Measurements from ENCODE around the gene SLF2. TPM values are rescaled to one million over a fixed set of nuclear protein-coding genes. Genes with fewer than 3 reads are reported as not detected.

SLF2 gene, protein sequence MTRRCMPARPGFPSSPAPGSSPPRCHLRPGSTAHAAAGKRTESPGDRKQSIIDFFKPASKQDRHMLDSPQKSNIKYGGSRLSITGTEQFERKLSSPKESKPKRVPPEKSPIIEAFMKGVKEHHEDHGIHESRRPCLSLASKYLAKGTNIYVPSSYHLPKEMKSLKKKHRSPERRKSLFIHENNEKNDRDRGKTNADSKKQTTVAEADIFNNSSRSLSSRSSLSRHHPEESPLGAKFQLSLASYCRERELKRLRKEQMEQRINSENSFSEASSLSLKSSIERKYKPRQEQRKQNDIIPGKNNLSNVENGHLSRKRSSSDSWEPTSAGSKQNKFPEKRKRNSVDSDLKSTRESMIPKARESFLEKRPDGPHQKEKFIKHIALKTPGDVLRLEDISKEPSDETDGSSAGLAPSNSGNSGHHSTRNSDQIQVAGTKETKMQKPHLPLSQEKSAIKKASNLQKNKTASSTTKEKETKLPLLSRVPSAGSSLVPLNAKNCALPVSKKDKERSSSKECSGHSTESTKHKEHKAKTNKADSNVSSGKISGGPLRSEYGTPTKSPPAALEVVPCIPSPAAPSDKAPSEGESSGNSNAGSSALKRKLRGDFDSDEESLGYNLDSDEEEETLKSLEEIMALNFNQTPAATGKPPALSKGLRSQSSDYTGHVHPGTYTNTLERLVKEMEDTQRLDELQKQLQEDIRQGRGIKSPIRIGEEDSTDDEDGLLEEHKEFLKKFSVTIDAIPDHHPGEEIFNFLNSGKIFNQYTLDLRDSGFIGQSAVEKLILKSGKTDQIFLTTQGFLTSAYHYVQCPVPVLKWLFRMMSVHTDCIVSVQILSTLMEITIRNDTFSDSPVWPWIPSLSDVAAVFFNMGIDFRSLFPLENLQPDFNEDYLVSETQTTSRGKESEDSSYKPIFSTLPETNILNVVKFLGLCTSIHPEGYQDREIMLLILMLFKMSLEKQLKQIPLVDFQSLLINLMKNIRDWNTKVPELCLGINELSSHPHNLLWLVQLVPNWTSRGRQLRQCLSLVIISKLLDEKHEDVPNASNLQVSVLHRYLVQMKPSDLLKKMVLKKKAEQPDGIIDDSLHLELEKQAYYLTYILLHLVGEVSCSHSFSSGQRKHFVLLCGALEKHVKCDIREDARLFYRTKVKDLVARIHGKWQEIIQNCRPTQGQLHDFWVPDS
- 10 to 100 TPM; 41.4 to 53.0 TPM for total RNA-seq

DNA sequence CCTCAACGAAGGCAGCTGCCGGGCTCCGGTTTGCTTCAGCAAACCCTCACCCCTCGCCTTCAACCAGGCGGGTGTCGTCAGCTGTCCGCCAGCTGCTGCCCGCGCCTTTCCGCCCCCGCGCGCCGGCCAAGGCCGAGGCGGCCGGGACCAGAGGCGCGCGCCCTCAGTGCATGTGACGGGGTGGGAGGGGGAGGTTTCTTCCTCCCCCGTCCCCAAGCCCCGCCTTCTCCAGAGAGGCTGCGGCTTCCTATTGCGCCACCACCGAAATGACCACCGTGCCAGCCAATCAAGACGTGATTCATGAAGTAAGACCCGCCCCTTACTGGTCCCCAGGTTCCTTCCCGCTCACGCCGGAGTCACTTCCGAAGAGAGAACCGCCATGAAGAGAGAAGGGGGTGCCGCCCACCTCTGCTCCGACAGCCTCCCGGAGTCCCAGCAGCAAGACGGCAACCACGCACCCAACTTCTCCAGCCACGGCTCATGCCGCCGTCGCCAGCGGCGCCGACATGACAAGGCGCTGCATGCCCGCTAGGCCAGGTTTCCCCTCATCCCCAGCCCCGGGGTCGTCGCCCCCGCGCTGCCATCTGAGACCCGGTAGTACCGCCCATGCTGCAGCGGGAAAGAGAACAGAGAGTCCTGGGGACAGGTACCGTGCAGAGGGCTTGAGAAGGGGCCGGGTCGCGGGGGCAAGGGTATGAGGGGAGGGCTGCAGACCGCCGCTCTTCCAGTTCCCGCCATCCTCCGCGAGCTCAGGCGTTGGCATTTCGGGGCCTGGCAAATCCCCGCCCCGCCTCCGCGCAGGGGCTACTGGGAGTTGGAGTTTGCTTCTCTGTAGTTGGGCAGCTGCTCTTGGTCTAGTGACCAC lies at the start of gene SLF2:
Gene SLF2 (plus strand): TSS at position 359 of the 865 bp plus-strand sequence. CDS start 148 bp downstream, at position 507.
- CTCF ChIA-PET, result interaction anchor here (0.7 to 3.4 kb wide), 6 partner anchors 24 to 403 kb away, joined by 3 to 15 read pairs (median 3); partner anchors contain the start of genes PDZD7 and SFXN3
- H3K36me3 Mint-ChIP-seq, result peaks cover 26% of the 10 kb centered on the region
- H3K27me3 Mint-ChIP-seq, result peaks cover 3% of the 10 kb centered on the region
- peaks cover 54% of the 10 kb centered on the region for H3K4me1 Mint-ChIP-seq
- H3K4me3 Mint-ChIP-seq, result peak within 1 kb of the TSS; percentile 99
- ATAC-seq (peak; percentile 95), DNase-seq (peak; percentile 98)
- peak within 1 kb of the TSS; percentile 98 for H3K27ac Mint-ChIP-seq
- no peaks in the 10 kb centered on the region for H3K9me3 Mint-ChIP-seq (ENCODE audit: low read depth)

DNA sequence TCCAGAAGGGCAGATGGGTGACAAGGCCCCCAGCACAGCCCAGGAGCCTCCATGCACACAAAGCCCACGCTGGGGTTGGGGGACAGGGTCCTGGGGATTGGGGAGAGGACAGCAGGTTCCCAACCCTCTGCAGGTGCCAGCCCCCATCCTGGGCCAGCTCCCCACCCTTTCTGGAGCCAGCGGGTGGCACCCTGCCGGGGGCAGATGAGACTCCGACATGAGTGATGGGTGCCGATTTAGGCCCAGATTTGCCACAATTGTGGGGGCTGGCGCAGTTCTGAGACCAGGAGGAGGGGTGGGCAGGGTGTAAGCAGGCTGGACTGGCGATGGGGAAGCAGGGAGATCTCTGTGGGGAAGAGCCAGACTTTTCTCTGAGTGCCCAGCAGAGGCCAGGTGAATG lies 49.3 kb upstream of the SLF2 start:
- ATAC-seq, result no peak

DNA sequence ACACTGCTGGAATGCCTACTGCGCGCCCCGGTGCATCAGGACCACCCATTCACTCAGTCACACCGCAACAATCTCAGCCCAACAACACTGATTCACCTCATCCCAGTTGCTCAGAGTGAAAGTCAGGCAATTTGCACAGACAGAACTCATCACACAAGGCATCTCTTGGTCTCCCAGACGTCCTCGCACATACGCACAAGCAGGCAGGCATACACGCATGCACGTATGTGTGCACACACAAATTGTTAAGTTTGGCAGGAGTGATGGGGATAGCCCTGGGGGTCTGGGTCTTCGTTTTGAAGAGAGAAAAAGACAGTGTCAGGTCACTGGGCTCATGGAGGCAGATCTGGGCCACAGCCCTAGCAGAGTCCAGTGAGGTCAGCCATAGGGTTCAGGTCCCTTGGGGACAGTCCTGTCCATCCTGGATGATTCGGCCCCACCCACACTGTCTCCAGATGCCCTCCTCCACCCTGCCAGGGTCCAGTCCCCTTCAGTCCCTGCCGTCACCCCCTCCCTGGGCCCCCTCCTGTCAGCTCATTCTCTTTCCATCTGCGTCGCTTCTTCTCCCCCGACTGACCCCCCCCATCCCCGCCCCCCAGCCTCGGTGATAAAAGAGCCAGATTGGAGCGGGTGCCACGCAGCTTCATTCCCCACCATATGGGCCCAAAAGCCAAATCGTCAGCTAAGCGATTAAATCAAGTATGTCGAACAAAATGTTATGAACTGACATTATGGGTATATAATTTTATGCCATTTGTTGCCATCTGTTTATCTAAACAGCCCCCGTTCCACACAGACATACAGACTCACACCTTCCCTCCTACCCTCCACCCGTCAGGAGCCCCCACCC lies 48.5 kb upstream of the SLF2 start:
- no peak overlapping the region for H3K4me3 Mint-ChIP-seq
- CTCF ChIA-PET, result no interaction called here
- H3K36me3 Mint-ChIP-seq, result no peaks in the 10 kb centered on the region
- H3K27ac Mint-ChIP-seq, result no peak overlapping the region
- ATAC-seq (no peak), DNase-seq (no peak)
- no peaks in the 10 kb centered on the region for H3K9me3 Mint-ChIP-seq (ENCODE audit: low read depth)
- peaks cover 2% of the 10 kb centered on the region for H3K4me1 Mint-ChIP-seq
- H3K27me3 Mint-ChIP-seq, result peaks cover 55% of the 10 kb centered on the region

More for the DNA sequence above, 49.3 kb upstream of the SLF2 start:
- peaks cover 2% of the 10 kb centered on the region for H3K4me1 Mint-ChIP-seq
- CTCF ChIA-PET, result no interaction called here
- no peaks in the 10 kb centered on the region for H3K9me3 Mint-ChIP-seq (ENCODE audit: low read depth)
- no peak overlapping the region for H3K4me3 Mint-ChIP-seq
- DNase-seq, result no peak
- peaks cover 59% of the 10 kb centered on the region for H3K27me3 Mint-ChIP-seq
- no peaks in the 10 kb centered on the region for H3K36me3 Mint-ChIP-seq
- H3K27ac Mint-ChIP-seq, result no peak overlapping the region

DNA sequence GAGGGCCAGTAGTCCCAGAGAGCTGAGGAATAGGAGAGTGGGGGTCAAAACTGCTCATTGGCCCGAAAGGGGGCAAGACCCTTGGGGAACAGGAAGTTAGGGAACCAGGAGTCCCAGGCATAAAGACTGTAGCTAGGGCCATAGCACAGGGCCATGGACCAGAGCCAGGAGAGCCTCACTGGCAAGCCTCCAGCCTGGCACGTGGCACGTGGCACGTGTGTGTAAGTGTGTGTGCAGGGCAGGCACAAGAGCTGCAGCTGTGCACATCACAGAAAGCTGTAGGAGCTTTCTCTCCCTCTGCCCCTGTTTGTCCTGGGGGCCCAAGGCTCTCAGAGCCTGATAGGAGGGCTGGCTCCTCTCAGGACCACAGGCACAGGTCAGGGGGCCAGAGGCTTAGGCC lies 47.8 kb upstream of the SLF2 start:
- peaks cover 2% of the 10 kb centered on the region for H3K4me1 Mint-ChIP-seq
- no peak overlapping the region for H3K4me3 Mint-ChIP-seq
- peaks cover 53% of the 10 kb centered on the region for H3K27me3 Mint-ChIP-seq
- ATAC-seq (no peak), DNase-seq (no peak)
- H3K27ac Mint-ChIP-seq, result no peak overlapping the region
- CTCF ChIA-PET, result no interaction called here
- no peaks in the 10 kb centered on the region for H3K36me3 Mint-ChIP-seq
- no peaks in the 10 kb centered on the region for H3K9me3 Mint-ChIP-seq (ENCODE audit: low read depth)

DNA sequence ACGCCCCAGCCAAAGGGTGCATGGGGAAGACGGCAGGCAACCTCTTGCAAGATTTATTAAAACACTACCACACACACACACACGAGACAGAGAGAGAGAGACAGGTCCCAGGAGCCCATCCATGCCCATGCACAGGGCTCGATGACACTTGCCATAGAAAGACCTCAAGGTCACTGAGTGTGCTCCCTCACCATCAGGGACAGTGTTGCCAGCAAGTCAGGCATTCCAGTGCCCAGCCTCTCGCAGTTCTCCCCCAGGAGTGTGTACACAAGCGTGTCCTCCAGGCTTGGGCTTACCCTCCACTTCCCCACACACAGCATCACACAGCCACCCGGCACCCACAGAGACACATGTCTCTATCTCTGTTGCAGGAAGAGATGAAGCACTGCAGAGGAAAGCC lies 46.8 kb upstream of the SLF2 start:
- Mint-ChIP-seq H3K27ac (no peak overlapping the region), H3K4me1 (peaks cover 2% of the 10 kb centered on the region), H3K4me3 (no peak overlapping the region), H3K27me3 (peaks cover 47% of the 10 kb centered on the region), H3K36me3 (no peaks in the 10 kb centered on the region), H3K9me3 (ENCODE audit: low read depth) (no peaks in the 10 kb centered on the region)
- ATAC-seq (no peak), DNase-seq (no peak)
- CTCF ChIA-PET, result interaction anchor here (0.6 kb wide), 1 partner anchor 154 kb away, joined by 3 read pairs; no protein-coding TSS in a partner anchor

DNA sequence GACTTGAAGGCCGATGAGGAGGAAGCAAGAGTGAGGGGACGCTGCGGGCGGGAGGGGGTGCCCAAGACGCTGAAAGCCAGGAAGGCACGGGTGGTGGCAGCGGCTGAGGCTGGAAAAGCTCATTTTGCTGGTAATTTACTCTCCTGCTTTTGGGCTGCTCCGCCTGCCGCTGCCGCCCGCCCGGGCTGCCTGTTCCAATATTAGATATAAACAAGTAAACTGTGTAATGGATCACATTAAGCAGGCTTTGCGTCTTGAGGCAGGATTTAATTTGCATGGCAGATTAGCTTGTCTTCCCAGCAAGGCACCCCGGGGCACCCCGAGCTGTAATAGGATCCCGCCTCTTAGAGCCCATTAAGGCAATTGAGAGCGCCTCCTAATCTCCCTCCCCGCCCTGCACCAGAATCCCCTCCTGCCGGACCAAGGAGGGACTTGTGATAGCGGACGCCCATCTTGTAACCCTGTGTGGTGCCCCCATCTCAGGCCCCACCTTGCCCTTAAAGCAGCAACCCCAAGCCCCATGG lies 46.1 kb upstream of the SLF2 start:
- H3K27ac Mint-ChIP-seq, result no peak overlapping the region
- no peaks in the 10 kb centered on the region for H3K9me3 Mint-ChIP-seq (ENCODE audit: low read depth)
- no peak overlapping the region for H3K4me3 Mint-ChIP-seq
- peaks cover 2% of the 10 kb centered on the region for H3K4me1 Mint-ChIP-seq
- H3K36me3 Mint-ChIP-seq, result no peaks in the 10 kb centered on the region
- DNase-seq (no peak), ATAC-seq (no peak)
- CTCF ChIA-PET, result no interaction called here
- peaks cover 42% of the 10 kb centered on the region for H3K27me3 Mint-ChIP-seq

DNA sequence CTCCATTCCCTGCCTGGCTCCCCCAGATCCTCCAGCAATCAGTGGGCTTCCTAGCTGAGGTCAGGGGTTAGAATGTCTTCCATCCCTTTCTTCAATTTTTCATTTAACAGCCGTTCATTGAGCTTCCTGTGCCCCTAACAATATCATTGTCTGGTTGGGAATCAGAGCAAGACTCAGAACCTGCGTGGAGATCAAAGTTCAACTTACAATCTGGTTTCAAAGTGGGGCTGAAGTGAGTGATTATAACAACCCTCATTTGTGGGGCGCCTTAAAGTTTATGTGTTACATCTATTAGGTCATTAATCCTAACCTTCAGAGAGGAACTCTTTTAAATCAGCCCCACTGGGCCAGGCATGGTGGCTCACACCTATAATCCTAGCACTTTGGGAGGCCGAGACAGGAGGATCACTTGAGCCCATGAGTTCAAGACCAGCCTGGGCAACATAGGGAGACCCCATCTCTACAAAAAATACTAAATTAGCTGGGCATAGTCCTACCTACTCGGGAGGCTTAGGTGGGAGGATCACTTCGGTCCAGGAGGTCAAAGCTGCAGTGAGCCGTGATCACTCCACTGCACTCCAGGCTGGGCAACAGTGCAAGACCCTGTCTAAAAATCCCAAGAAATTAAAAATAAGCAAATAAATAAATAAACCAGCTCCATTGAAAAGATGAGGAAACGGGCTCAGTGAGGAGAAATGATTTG lies 45.4 kb upstream of the SLF2 start:
- H3K36me3 Mint-ChIP-seq, result no peaks in the 10 kb centered on the region
- H3K4me3 Mint-ChIP-seq, result no peak overlapping the region
- peaks cover 38% of the 10 kb centered on the region for H3K27me3 Mint-ChIP-seq

DNA sequence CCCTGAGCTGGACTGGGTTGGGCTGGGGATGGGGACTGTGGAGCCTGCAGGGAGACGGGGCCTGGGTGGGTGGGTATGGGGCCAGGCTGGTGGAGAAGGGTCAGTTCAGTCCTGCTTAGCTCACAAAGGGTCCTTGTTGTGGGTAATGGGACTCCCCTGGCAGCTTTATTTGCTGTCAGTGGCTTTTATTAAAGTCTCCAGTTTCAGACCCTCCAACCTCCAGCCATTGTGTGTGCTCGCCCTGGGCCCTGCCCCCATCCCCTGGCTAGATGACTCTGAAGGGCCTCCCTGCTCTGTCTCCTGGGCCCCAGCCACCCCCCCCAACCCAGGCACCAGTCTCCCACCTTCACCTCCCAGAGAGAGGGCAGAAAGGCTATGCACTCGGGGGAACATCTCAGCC lies 44.4 kb upstream of the SLF2 start:
- Mint-ChIP-seq H3K27me3 (peaks cover 34% of the 10 kb centered on the region), H3K4me1 (peaks cover 2% of the 10 kb centered on the region), H3K27ac (no peak overlapping the region), H3K4me3 (no peak overlapping the region), H3K9me3 (ENCODE audit: low read depth) (no peaks in the 10 kb centered on the region), H3K36me3 (no peaks in the 10 kb centered on the region)
- ATAC-seq (no peak), DNase-seq (no peak)
- CTCF ChIA-PET, result interaction anchor here (1.4 kb wide), 1 partner anchor 306 kb away, joined by 3 read pairs; no protein-coding TSS in a partner anchor

More for the DNA sequence above, 45.4 kb upstream of the SLF2 start:
- CTCF ChIA-PET, result no interaction called here
- Mint-ChIP-seq H3K9me3 (ENCODE audit: low read depth) (no peaks in the 10 kb centered on the region), H3K4me1 (peaks cover 2% of the 10 kb centered on the region), H3K27ac (no peak overlapping the region)
- ATAC-seq, result no peak
- DNase-seq, result no peak

DNA sequence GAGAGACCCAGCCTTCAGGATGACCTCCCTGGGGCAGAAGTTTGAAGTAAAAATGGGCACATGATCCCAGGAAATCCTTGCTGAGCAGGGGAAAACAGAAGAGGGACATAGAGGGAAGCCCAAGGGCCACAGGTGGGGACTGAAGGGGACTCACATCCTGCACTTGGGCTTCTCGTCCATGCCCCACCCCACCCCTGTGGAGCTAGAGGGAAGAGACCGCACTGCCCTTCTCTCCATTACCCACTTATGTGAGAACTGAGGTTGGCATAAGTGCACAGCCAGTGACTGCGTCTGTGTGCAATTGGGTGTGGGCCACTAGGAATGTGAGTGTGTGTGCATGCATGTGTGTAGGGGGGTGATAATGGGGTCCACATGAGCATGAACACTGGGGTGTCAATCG lies 43.4 kb upstream of the SLF2 start:
- DNase-seq (no peak), ATAC-seq (no peak)
- Mint-ChIP-seq H3K4me3 (no peak overlapping the region), H3K36me3 (no peaks in the 10 kb centered on the region), H3K27ac (no peak overlapping the region), H3K4me1 (peaks cover 2% of the 10 kb centered on the region), H3K9me3 (ENCODE audit: low read depth) (no peaks in the 10 kb centered on the region), H3K27me3 (peaks cover 31% of the 10 kb centered on the region)
- CTCF ChIA-PET, result interaction anchor here (1.4 kb wide), 1 partner anchor 307 kb away, joined by 3 read pairs; no protein-coding TSS in a partner anchor

DNA sequence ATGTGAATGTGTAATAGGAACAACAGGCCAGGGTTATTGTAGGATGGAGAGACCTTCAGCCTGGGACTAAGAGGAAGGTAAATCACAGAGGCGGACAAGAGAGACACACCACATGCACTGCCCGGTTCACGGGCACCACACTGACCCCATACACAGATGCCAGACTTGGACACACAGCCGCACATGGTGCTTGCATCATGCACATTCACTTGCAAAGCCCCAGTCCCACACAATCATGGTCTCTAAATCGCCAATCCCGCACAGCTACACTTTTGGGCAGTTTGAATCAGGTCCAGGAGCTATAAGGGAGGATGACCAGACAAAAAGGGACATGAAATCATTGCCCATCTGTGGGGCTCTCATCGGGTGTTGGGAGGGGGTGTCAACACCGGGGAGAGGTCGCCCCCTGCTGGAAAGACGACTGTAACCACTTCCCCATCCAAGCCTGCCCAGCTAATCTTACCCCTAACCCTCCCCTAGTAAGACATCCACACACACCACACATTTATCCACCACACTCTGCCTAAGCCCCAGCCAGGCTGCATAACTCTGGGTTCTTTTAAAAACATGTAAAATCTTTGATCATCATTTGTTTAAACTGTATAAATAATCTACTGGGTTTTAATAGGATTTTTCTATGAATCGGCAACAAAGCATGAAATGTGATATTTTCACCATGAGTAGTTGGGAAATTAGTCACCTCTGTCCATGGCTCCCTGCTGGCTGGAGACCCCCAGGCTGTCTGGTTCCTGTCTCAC lies 40.5 kb upstream of the SLF2 start:
- ATAC-seq, result peak; percentile 77
- CTCF ChIA-PET, result interaction anchor here (0.6 to 1.9 kb wide), 12 partner anchors 16 to 434 kb away, joined by 3 to 12 read pairs (median 4); no protein-coding TSS in a partner anchor

More for the DNA sequence above, 40.5 kb upstream of the SLF2 start:
- no peaks in the 10 kb centered on the region for H3K4me1 Mint-ChIP-seq
- H3K27me3 Mint-ChIP-seq, result peaks cover 11% of the 10 kb centered on the region
- peak; percentile 71 for DNase-seq
- no peak overlapping the region for H3K4me3 Mint-ChIP-seq
- H3K27ac Mint-ChIP-seq, result no peak overlapping the region
- no peaks in the 10 kb centered on the region for H3K9me3 Mint-ChIP-seq (ENCODE audit: low read depth)
- no peaks in the 10 kb centered on the region for H3K36me3 Mint-ChIP-seq

All from activated CD8-positive, alpha-beta memory T cell treated with anti-CD3 and anti-CD28 coated beads, Interleukin-2, amount 10 ng/mL, durations not matched to agents 7 days and 5 days (primary cell).